BE2C (cell line): Measurements from ENCODE around the gene CIPC.

ENCODE experiments used
- DNase-seq: peaks from one replicate; pipeline ENCODE4 v3.0.0-alpha.2; 2020
- H3K27me3 ChIP-seq: fragments of 250-450 bp; sonication (Bioruptor Pico); 2 replicates; pipeline ENCODE4 v1.5.1; 2020; ENCODE audit warnings: mild to moderate bottlenecking
- H3K36me3 ChIP-seq: fragments of 250-450 bp; sonication (Bioruptor Pico); 2 replicates; pipeline ENCODE4 v1.5.1; 2020; ENCODE audit warnings: mild to moderate bottlenecking
- H3K4me1 ChIP-seq: fragments of 250-450 bp; sonication (Bioruptor Pico); 2 replicates; pipeline ENCODE4 v1.5.1; 2020
- H3K4me3 ChIP-seq: 2 replicates; pipeline ENCODE4 v1.5.1; 2011; ENCODE audit warnings: low read depth, low read length
- H3K9me3 ChIP-seq: fragments of 250-450 bp; sonication (Bioruptor Pico); 2 replicates; pipeline ENCODE4 v1.5.1; 2020
- TF ChIP-seq, protein P1 (sequence below): IDR thresholded peaks from 2 replicates; pipeline ENCODE4 v1.5.1; 2012; ENCODE audit warnings: mild to moderate bottlenecking, low read depth, low read length

CIPC gene

GRCh38 chr14:77076113-77076631 is 21.9 kb upstream of the CIPC start:
- no peaks in the 10 kb centered on the region; the same call in 1 of the 2 replicates for H3K4me1 ChIP-seq
- H3K27me3 ChIP-seq: no peaks in the 10 kb centered on the region
- TF ChIP-seq, protein P1, sequence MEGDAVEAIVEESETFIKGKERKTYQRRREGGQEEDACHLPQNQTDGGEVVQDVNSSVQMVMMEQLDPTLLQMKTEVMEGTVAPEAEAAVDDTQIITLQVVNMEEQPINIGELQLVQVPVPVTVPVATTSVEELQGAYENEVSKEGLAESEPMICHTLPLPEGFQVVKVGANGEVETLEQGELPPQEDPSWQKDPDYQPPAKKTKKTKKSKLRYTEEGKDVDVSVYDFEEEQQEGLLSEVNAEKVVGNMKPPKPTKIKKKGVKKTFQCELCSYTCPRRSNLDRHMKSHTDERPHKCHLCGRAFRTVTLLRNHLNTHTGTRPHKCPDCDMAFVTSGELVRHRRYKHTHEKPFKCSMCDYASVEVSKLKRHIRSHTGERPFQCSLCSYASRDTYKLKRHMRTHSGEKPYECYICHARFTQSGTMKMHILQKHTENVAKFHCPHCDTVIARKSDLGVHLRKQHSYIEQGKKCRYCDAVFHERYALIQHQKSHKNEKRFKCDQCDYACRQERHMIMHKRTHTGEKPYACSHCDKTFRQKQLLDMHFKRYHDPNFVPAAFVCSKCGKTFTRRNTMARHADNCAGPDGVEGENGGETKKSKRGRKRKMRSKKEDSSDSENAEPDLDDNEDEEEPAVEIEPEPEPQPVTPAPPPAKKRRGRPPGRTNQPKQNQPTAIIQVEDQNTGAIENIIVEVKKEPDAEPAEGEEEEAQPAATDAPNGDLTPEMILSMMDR: no peak
- DNase-seq: no peak
- no peaks in the 10 kb centered on the region for H3K36me3 ChIP-seq
- H3K4me3 ChIP-seq: no peak overlapping the region
- H3K9me3 ChIP-seq: no peaks in the 10 kb centered on the region

DNA sequence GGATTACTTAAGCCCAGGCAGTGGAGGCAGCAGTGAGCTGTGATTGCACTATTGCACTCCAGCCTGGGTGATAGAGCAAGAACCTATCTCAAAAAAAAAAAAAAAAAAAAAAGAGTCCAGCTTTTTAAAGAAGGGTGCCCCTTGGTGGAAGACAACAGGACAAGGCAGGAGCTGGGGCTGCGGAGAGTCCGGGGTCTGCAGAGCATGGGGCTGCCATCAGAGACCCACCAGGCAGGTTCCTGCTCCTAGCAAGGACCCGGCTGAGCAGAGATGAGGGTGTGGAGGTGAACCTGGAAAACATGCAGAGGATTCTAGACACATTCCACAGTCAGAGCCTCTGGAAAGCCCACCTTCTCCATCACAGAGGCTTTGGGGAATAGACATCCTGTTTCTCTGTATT is 21.0 kb upstream of the CIPC start:
- TF ChIP-seq, protein P1: no peak
- Histone ChIP-seq H3K9me3 (no peaks in the 10 kb centered on the region), H3K4me3 (no peak overlapping the region), H3K4me1 (no peaks in the 10 kb centered on the region; the same call in 1 of the 2 replicates), H3K36me3 (no peaks in the 10 kb centered on the region), H3K27me3 (no peaks in the 10 kb centered on the region)
- no peak for DNase-seq

- DNase-seq: no peak
- no peaks in the 10 kb centered on the region for H3K4me1 ChIP-seq
- H3K36me3 ChIP-seq: no peaks in the 10 kb centered on the region
- no peak overlapping the region for H3K4me3 ChIP-seq
- H3K9me3 ChIP-seq: no peaks in the 10 kb centered on the region
- TF ChIP-seq, protein P1: no peak
- H3K27me3 ChIP-seq: no peaks in the 10 kb centered on the region
Measured at GRCh38 chr14:77082356-77082755, 15.7 kb upstream of the CIPC start.

DNA sequence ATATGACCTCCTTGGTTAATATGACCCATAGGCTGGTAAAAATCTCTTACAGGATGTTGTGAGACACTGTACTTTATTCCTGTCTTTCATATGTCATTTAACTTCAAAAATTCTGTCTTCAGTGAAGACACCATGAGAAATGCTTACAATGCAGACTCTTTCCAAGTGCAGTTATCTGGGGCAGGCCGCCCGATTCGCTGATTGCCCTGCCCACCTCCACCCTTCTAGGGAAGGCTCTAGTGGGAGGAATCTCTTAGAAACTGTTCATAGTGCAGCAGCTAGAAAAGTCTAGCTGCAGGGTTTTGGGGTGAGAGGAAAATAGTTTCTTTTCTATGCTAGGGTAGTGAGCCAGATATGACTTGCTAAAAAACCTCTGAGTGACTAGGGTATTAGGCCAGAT is 15.0 kb upstream of the CIPC start:
- no peak for DNase-seq
- Histone ChIP-seq H3K4me3 (no peak overlapping the region), H3K4me1 (no peaks in the 10 kb centered on the region), H3K9me3 (no peaks in the 10 kb centered on the region), H3K36me3 (no peaks in the 10 kb centered on the region), H3K27me3 (no peaks in the 10 kb centered on the region)
- TF ChIP-seq, protein P1: no peak

GRCh38 chr14:77084985-77085384 is 13.1 kb upstream of the CIPC start:
- Histone ChIP-seq H3K4me3 (no peak overlapping the region), H3K36me3 (no peaks in the 10 kb centered on the region), H3K27me3 (no peaks in the 10 kb centered on the region), H3K4me1 (no peaks in the 10 kb centered on the region), H3K9me3 (no peaks in the 10 kb centered on the region)
- DNase-seq: no peak
- TF ChIP-seq, protein P1: no peak

DNA sequence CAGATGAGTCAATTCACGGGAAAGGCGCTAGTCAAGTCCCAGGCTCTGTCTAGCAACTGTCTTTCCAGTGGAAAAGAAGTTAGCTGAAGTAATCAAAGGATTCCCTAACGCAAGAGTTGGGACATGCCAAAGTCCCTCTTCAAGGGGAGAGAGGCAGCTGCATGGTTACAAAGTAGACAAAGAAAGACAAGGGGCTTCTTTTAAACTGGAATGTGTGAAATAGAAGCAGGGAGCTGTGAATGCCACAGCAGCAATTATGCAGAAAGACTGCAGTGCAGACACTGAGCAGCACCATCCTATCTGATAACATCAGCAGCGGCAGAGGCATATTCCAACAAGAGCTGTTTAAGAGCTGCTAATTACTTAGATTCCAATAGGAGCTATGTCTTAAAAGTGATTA is 12.5 kb upstream of the CIPC start:
- no peaks in the 10 kb centered on the region for H3K36me3 ChIP-seq
- no peaks in the 10 kb centered on the region for H3K4me1 ChIP-seq
- no peak for DNase-seq
- H3K27me3 ChIP-seq: no peaks in the 10 kb centered on the region
- TF ChIP-seq, protein P1: no peak
- no peaks in the 10 kb centered on the region for H3K9me3 ChIP-seq
- H3K4me3 ChIP-seq: no peak overlapping the region
